ENCODE data around the gene COL6A3.
"Not testable (repeated sequence)": the region's sequence is repeated elsewhere in the genome, so short reads cannot be mapped to it uniquely, and the experiment has no call there.

The COL6A3 gene

GRCh38 chr2:237315829-237316225 is 98.1 kb downstream of the COL6A3 start:
- DNase-seq (ENCODE audit: low read depth): no peak

DNA sequence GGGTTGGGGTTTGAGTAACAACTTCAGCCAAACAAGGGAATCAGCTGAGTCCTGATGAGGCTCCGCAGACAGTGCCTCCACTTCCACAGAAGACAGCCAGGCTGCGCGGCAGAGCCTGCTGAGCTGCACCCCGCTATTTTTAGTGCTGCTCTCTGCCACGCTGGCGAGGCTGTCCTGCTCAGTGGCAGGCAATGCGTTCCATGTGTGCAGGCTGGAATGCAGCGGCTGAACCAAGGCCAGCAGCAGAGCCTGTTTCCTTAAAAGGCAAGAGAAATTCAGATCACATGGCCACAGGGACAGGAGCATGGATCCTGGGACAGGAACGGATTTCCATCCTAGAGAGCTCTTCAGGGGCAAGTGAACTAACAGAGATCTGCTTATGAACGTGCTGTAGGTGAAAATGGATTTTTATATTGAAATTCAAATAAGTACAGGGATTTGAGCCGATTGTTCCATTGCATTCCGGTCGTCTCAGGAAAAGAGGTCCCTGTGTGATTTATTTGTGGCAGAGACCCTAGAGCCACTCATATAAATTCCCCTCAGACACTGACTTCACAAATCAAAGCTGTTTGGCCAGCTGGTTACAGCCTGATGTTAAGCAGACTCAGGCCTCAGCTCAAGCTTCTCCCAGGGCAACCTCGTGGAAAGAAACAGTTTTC is 98.7 kb downstream of the COL6A3 start:
- no peak for DNase-seq (ENCODE audit: low read depth)

DNA sequence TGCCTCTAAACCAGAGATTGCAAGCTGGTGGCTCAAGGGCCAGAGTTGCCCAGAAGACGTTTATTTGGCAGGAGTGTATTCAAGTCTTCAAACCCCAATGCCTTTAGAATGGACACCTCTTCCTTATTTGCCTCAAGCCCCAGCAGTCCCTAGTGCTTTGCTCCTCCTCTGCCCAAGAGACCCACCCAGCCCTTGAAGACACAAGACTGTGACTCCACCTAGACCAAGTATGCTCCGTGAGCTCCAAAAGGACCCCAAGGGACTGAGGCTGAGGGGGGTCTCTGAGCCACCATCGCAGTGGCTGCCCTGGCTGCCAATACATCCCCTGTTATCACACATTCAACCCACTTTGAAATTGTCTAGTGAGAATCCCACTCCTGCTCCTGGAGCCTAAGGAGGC is 99.3 kb downstream of the COL6A3 start:
- no peak for DNase-seq (ENCODE audit: low read depth)

- no peak for DNase-seq (ENCODE audit: low read depth)
Measured at GRCh38 chr2:237314198-237314597, 99.8 kb downstream of the COL6A3 start.

- DNase-seq (ENCODE audit: low read depth): no peak
Measured at GRCh38 chr2:237312021-237312755, 101.8 kb downstream of the COL6A3 start.

DNA sequence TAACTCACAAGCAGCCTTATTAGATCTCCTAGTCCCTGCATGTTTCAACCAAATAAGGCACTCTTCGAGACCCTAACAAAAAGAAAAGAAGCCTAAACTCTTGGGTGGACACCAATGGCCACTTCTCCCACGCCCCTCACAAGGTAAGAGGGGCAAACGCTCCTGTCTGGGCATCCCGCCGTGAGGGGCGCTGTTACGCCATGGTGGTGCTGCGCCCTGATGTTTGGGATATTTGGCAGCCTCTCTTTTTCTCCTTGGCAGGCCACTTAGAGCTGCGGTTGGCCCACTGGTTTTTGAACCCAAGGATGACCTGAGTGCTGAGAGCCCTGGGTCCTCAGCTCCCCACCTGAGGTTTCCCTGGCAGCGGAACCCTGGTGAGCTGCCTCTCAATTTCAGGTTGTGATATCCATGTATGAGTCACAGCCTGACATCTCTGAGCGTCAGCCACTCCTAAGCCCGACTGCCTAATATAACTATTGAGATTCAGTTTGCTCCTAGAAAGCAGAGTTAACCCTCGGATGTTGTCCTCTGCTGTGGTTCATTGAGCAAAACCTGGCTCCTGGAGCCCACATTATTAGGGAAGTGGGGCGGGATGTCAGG is 103.3 kb downstream of the COL6A3 start:
- no peak for DNase-seq (ENCODE audit: low read depth)

DNA sequence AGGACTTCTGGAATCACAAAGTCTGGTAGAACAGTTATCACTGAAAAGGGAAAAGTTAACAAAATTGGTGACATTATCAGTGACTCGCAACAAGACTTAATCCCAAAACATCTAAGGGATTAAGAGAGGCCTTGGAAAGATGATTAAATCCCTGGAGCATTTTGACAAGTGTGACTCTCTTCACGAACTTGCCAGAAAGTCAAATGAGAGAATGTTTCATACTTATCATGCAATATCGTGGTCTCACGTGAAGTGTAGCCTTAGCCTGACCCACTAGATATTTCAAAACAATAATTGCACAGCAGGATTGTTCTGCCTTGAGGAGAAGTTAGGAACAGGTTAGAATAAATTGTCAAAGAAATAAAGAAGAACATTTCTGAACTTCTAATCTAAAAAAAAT is 104.5 kb downstream of the COL6A3 start:
- no peak for DNase-seq (ENCODE audit: low read depth)

DNA sequence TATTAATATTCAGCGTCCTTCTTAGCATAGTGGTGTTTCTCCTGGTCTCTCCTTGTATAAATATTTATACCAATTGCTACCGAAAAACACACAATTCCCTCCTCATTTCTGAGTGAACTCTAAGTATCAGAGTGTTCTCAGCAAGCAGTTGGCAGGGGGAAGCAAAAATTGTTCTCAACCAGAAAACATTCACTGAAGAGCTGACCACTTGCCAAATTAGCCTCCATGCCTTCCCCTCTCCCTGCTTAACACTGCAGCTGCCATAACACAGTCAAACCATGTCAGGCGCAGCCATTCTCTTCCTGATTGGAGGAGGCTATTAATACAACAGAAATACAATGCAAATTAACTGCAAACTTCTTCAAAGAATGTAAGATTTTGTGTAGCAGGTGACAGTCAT is 105.0 kb downstream of the COL6A3 start:
- no peak for DNase-seq (ENCODE audit: low read depth)

- DNase-seq (ENCODE audit: low read depth): no peak
Measured at GRCh38 chr2:237307474-237307873, 106.5 kb downstream of the COL6A3 start.

- DNase-seq (ENCODE audit: low read depth): no peak
Measured at GRCh38 chr2:237306787-237307170, 107.2 kb downstream of the COL6A3 start.

- no peak for DNase-seq (ENCODE audit: low read depth)
Measured at GRCh38 chr2:237306083-237306786, 107.7 kb downstream of the COL6A3 start.

DNA sequence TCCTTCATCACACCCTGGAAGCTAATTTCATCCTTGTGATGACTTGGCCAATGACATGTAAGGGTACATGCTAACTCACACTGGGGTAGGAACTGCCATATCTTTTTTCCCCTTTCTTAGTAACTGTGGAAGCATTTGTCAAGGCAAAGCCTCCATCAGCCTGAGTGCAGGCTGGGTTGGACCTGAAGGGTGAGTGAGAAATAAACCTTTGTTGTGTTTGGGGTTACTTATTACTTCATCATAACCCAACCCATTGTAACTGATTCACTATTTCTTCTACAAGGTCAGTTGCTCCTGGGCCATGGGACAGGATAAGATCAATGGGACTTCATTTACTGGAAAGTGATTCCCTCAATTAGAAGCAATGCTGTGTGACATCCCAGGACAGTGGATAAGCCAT is 108.4 kb downstream of the COL6A3 start:
- DNase-seq (ENCODE audit: low read depth): no peak

GRCh38 chr2:237304763-237305514 is 109.0 kb downstream of the COL6A3 start:
- DNase-seq (ENCODE audit: low read depth): no peak

GRCh38 chr2:237303244-237303643 is 110.7 kb downstream of the COL6A3 start:
- DNase-seq (ENCODE audit: low read depth): not testable (repeated sequence)

- no peak for DNase-seq (ENCODE audit: low read depth)
Measured at GRCh38 chr2:237301595-237301994, 112.4 kb downstream of the COL6A3 start.

- no peak for DNase-seq (ENCODE audit: low read depth)
Measured at GRCh38 chr2:237300739-237301138, 113.2 kb downstream of the COL6A3 start.

DNA sequence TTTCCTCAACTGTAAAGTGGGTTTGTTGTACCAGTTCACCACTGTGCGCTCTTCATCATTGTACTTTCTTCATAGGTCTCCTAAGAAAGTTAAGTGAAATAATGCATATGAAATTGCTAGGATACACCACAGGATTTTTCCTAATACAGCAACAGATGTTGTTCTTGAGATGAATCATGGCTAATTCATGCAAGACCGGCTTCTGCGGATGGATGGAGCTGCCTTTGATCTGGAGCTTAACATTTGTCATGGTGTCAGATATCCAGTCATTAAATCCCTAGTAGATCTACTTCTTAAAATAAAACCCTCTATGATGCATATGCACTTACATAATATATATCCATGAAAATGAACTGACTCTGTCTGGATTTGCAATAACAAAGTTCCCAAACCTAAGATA is 114.1 kb downstream of the COL6A3 start:
- DNase-seq (ENCODE audit: low read depth): no peak

DNA sequence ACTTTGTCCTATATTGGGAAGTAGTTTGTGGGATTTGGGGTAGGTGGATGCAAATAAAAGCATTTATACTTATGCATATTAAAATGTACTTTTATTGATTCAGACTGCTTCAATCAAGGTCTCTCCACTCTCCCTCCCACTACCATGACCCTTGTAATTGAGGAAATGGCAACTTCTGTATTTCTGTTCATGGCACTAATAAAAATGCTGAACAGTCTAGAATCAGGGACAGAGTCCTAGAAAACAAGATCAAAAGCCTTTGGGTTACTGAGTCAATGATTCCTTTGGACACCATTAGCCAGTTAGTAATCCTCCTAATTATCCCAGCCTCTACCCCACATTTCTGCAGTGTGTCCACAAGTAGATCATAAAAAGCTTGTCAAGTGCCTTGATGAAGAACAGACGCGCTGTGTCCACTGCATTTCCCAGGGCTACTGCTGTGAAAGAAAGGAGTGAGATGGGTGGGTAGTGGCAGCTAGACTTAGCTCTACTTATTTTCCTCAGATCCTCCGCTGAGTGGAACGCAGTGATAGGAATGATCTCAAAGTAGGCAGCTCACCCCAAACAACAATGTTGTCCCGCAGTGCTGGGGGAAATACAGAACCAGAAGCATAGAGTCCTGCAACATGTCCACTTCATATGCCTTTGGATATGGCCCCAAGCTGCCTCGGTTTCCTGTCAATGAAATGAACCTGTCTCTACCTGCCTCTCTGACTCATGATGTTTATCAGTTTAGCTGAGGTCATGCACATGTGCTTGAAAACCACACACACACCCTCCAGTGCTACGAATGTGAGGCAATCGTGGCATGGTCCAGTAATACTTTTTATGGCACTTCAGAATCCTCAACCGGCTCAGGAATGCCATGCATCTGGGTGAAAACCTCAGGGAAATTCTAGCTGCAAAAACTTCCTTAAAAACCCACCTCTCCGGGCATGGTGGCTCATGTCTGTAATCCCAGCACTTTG is 115.5 kb downstream of the COL6A3 start:
- DNase-seq (ENCODE audit: low read depth): no peak

- no peak for DNase-seq (ENCODE audit: low read depth)
Measured at GRCh38 chr2:237297421-237298150, 116.4 kb downstream of the COL6A3 start.

DNA sequence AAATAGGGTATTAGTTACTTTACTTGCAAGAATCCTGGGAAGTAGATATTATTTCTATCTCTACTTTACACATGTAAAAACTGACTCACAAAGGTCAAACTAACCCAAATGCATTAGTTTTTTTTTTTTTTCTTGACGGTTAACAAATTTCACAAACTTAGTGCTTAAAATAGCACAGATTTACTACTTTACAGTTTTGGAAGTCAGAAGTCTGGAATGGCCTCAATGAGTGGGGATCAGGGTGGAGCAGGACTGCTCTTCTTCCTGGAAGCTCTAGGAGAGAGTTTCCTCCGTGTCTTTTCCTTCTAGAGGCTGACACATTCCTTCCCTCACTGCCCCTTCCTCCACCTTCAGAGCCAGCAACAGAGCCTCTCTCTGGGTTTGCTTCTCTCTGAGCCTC is 117.2 kb downstream of the COL6A3 start:
- DNase-seq (ENCODE audit: low read depth): no peak

Measured in activated T-helper 9 cell treated with anti-CD3 and anti-CD28 coated beads, Interleukin-2, amount 50 U/mL, for 16 hours (primary cell).